GM12878 (cell line): ENCODE measurements around the gene CFAP20. TPM values are rescaled to one million over a fixed set of nuclear protein-coding genes. Genes with fewer than 3 reads are reported as not detected.

Source experiments
- ATAC-seq: fragments of 200-7000 bp; cut with Tn5 transposase; 3 replicates; pipeline ENCODE4 v1.9.1; 2020; ENCODE audit warnings: mild to moderate bottlenecking, moderate library complexity
- BruUV-seq: library from RNA; stranded (reverse); fragments of 400-500 nt; replicated peaks from 2 replicates; lab custom pipeline; 2021; lab: Mats Ljungman, UMichigan
- CTCF ChIA-PET: fragments of 300-600 bp; sonication (Branson Sonifier 250); formaldehyde crosslinking; extraction: SDS; loops from one replicate; lab custom pipeline; 2021; ENCODE audit warnings: inconsistent platforms; lab: Yijun Ruan, JAX
- POLR2A ChIA-PET: fragments of 350-600 bp; formaldehyde crosslinking; extraction: SDS; loops from one replicate; lab custom pipeline; 2021; ENCODE audit warnings: inconsistent platforms; lab: Charles Lee
- RAD21 ChIA-PET: fragments of 300-600 bp; sonication (Branson Sonifier 250); formaldehyde crosslinking; loops from one replicate; lab custom pipeline; 2023; ENCODE audit warnings: antibody characterized with exemption; ENCODE audit not compliant: unreplicated experiment; lab: Charles Lee
- SMC1A ChIA-PET: fragments of 300-600 bp; sonication (Branson Sonifier 250); formaldehyde crosslinking; loops from one replicate; lab custom pipeline; 2023; ENCODE audit not compliant: unreplicated experiment, uncharacterized antibody; lab: Charles Lee
- DNase-seq: peaks from one replicate; pipeline ENCODE4 v3.0.0-alpha.2; 2011; ENCODE audit warnings: low read depth, low spot score
- FAIRE-seq: peaks from 3 replicates; lab custom pipeline; 2011; peaks lifted over from hg19 to GRCh38; lab: Jason Lieb, UNC
- H2AFZ ChIP-seq: 2 replicates; pipeline ENCODE4 v1.6.0; 2011; ENCODE audit warnings: low read depth, low read length, control low read depth; ENCODE audit not compliant: control insufficient read depth
- H3K27ac ChIP-seq: 2 replicates; pipeline ENCODE4 v1.5.1; 2011; ENCODE audit warnings: control low read depth; ENCODE audit not compliant: control insufficient read depth, insufficient read depth
- H3K27me3 ChIP-seq, 2 experiments: replicated peaks in 1 of 2; 2 replicates each; pipeline versions ENCODE4 v1.6.0 to v1.6.1; 2011; ENCODE audit warnings: low read length in 1 of 2; ENCODE audit not compliant: control insufficient read depth in 2 of 2, insufficient read depth in 2 of 2
- H3K36me3 ChIP-seq, 2 experiments: 2 replicates each; pipeline ENCODE4 v1.5.1; 2011; ENCODE audit warnings: low read length in 1 of 2; ENCODE audit not compliant: control insufficient read depth in 2 of 2, insufficient read depth in 2 of 2
- H3K4me1 ChIP-seq: 2 replicates; pipeline ENCODE4 v1.6.1; 2011; ENCODE audit warnings: mild to moderate bottlenecking, low read length, moderate library complexity, mixed read lengths; ENCODE audit not compliant: control insufficient read depth, insufficient read depth
- H3K4me2 ChIP-seq: 2 replicates; pipeline ENCODE4 v1.6.0; 2011; ENCODE audit warnings: control low read depth; ENCODE audit not compliant: control insufficient read depth, insufficient read depth
- H3K4me3 ChIP-seq: fragments of 200-600 bp; sonication (generic); 2 replicates; pipeline ENCODE4 v1.5.1; 2016
- H3K79me2 ChIP-seq: 2 replicates; pipeline ENCODE4 v1.6.0; 2011; ENCODE audit warnings: low read length; ENCODE audit not compliant: control insufficient read depth, insufficient read depth
- H3K9ac ChIP-seq: 2 replicates; pipeline ENCODE4 v1.8.0; 2011; ENCODE audit warnings: low read length, control low read depth, mixed read lengths; ENCODE audit not compliant: control insufficient read depth, insufficient read depth
- H3K9me3 ChIP-seq: replicated peaks from 3 replicates; pipeline ENCODE4 v1.5.1; 2011; ENCODE audit warnings: mild to moderate bottlenecking, low read length; ENCODE audit not compliant: control insufficient read depth, insufficient read depth
- H4K20me1 ChIP-seq: 2 replicates; pipeline ENCODE4 v1.6.0; 2011; ENCODE audit not compliant: control insufficient read depth, insufficient read depth
- ATF7 ChIP-seq: fragments of 450-650 bp; IDR thresholded peaks from 2 replicates; pipeline ENCODE4 v1.6.1; 2016; ENCODE audit warnings: low read depth, mild to moderate bottlenecking
- CHD4 ChIP-seq: fragments of 200-600 bp; sonication (generic); IDR thresholded peaks from 2 replicates; pipeline ENCODE4 v1.6.1; 2016; ENCODE audit warnings: mild to moderate bottlenecking
- ELK1 ChIP-seq: IDR thresholded peaks from 2 replicates; pipeline ENCODE4 v1.6.1; 2012; ENCODE audit warnings: low read depth, low read length, improper control_type of control experiment
- IRF5 ChIP-seq: fragments of 450-650 bp; IDR thresholded peaks from 2 replicates; pipeline ENCODE4 v1.6.1; 2017; ENCODE audit warnings: borderline replicate concordance
- MTA2 ChIP-seq: fragments of 450-650 bp; IDR thresholded peaks from 2 replicates; pipeline ENCODE4 v1.6.1; 2016; ENCODE audit warnings: low read depth, mild to moderate bottlenecking, moderate library complexity
- POLR2AphosphoS2 ChIP-seq: IDR thresholded peaks from 2 replicates; pipeline ENCODE4 v1.6.1; 2011; ENCODE audit warnings: low read depth, mild to moderate bottlenecking, low read length, improper control_type of control experiment, moderate library complexity
- SIN3A ChIP-seq: IDR thresholded peaks from 2 replicates; pipeline ENCODE4 v1.6.1; 2012; ENCODE audit warnings: low read depth, low read length, improper control_type of control experiment
- ZBED1 ChIP-seq: IDR thresholded peaks from 2 replicates; pipeline ENCODE4 v1.6.1; 2016; ENCODE audit warnings: borderline replicate concordance
- ZZZ3 ChIP-seq: IDR thresholded peaks from 2 replicates; pipeline ENCODE4 v1.6.1; 2011; ENCODE audit warnings: low read depth; ENCODE audit not compliant: control insufficient read depth, insufficient read length
- WGBS: methylation state at CpG from one replicate; pipeline ENCODE4 v1.1.6; 2016; ENCODE audit warnings: low lambda C conversion rate; ENCODE audit not compliant: insufficient replicate concordance, insufficient coverage; ENCODE audit errors: missing lambda C conversion rate; 5-methylcytosine and 5-hydroxymethylcytosine counted together
- in situ Hi-C: fragments of 300-500 bp; cut with MboI; formaldehyde crosslinking; loops from 9 replicates; pipeline ENCODE4 v1.14.3; 2018; ENCODE audit warnings: mixed read lengths
- intact Hi-C: fragments of 100-400 bp; cut with micrococcal nuclease; formaldehyde crosslinking; loops from one replicate; pipeline ENCODE4 v1.14.2; 2022; ENCODE audit not compliant: unreplicated experiment
- polyA plus RNA-seq, 11 experiments: library from polyadenylated mRNA; depleted of rRNA in 4 of 11; unstranded in 6 of 11; stranded (reverse) in 5 of 11; fragments of >200 nt; fragmentation: Nextera tagmentation in 4 of 11; fragmentation: Illumina TruSeq in 1 of 11; extraction: Ambion mirVana in 4 of 11; extraction: Trizol in 1 of 11; gene quantifications; 1 replicate in 1 of 11; 2 replicates in 10 of 11; pipeline versions ENCODE4 v1.2.1 to v1.2.3, GENCODE V29; 2011 to 2016; ENCODE audit warnings: inconsistent platforms in 2 of 11, missing spikeins in 2 of 11, low read depth in 1 of 11
- total RNA-seq, 4 experiments: library from RNA; depleted of rRNA in 3 of 4; stranded (reverse); fragments of >200 nt in 3 of 4; fragmentation: Illumina TruSeq in 1 of 4; extraction: Trizol in 1 of 4; gene quantifications; 2 replicates each; pipeline versions ENCODE4 v1.2.1 to v1.2.3, GENCODE V29; 2013 to 2021
- TF ChIP-seq, protein P1 (sequence below): fragments of 450-650 bp; IDR thresholded peaks from 2 replicates; pipeline ENCODE4 v1.6.1; 2017; ENCODE audit warnings: mild to moderate bottlenecking, moderate library complexity

Gene CFAP20
- total and polyA plus RNA-seq, 10 of the 15 experiments (the other 5 are each of a cell fraction or from before 2014, with no cell fraction given): 10.9 to 61.7 (median 46.2) TPM

DNA sequence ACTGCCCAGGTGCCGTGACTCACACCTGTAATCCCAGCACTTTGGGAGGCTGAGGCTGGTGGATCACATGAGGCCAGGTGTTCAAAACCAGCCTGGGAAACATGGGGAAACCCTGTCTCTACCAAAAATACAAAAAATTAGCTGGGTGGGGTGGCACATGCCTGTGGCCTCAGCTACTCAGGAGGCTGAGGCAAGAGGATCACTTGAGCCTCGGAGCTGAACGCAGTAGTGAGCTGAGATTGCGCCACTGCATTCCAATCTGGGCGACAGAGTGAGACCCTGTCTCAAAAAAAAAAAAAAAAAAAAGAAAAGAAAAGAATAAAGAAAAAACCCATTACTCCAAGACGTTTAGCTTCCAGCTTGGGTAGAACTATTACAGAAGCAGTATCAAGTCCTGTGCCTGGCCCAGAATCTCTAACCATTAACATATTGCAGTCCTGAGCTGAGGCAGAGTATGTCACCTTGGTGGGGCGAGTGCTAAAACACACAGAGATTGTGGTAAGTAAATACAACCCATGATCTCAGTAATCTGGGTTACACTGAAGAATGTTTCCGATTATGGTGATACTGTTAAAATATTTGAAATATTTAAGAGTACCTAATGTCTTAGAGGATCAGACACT, 23.2 kb upstream of the CFAP20 start:
- Histone ChIP-seq H3K9me3 (no peaks in the 10 kb centered on the region), H3K36me3 (peaks cover 2 to 3% of the 10 kb centered on the region in 2 experiments; a peak in 1 of 4 replicates), H4K20me1 (no peaks in the 10 kb centered on the region), H3K4me2 (no peak overlapping the region), H3K4me1 (no peaks in the 10 kb centered on the region), H3K27ac (no peak overlapping the region), H3K9ac (no peak overlapping the region), H3K79me2 (no peaks in the 10 kb centered on the region), H3K4me3 (no peak overlapping the region), H3K27me3 (no peaks in the 10 kb centered on the region), H2AFZ (no peak overlapping the region)
- TF ChIP-seq, protein P1, sequence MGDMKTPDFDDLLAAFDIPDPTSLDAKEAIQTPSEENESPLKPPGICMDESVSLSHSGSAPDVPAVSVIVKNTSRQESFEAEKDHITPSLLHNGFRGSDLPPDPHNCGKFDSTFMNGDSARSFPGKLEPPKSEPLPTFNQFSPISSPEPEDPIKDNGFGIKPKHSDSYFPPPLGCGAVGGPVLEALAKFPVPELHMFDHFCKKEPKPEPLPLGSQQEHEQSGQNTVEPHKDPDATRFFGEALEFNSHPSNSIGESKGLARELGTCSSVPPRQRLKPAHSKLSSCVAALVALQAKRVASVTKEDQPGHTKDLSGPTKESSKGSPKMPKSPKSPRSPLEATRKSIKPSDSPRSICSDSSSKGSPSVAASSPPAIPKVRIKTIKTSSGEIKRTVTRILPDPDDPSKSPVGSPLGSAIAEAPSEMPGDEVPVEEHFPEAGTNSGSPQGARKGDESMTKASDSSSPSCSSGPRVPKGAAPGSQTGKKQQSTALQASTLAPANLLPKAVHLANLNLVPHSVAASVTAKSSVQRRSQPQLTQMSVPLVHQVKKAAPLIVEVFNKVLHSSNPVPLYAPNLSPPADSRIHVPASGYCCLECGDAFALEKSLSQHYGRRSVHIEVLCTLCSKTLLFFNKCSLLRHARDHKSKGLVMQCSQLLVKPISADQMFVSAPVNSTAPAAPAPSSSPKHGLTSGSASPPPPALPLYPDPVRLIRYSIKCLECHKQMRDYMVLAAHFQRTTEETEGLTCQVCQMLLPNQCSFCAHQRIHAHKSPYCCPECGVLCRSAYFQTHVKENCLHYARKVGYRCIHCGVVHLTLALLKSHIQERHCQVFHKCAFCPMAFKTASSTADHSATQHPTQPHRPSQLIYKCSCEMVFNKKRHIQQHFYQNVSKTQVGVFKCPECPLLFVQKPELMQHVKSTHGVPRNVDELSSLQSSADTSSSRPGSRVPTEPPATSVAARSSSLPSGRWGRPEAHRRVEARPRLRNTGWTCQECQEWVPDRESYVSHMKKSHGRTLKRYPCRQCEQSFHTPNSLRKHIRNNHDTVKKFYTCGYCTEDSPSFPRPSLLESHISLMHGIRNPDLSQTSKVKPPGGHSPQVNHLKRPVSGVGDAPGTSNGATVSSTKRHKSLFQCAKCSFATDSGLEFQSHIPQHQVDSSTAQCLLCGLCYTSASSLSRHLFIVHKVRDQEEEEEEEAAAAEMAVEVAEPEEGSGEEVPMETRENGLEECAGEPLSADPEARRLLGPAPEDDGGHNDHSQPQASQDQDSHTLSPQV: no peak
- TF ChIP-seq POLR2AphosphoS2 (no peak), ZBED1 (no peak), MTA2 (no peak), IRF5 (no peak), ELK1 (no peak), ZZZ3 (no peak), SIN3A (no peak), ATF7 (no peak), CHD4 (no peak)
- ChIA-PET SMC1A (interaction anchor here (1.0 kb wide), 1 partner anchor 21 kb away, joined by 3 read pairs; no protein-coding TSS in a partner anchor), CTCF (interaction anchor here (0.6 to 0.9 kb wide), 3 partner anchors 26 to 336 kb away, joined by 3 read pairs; no protein-coding TSS in a partner anchor), RAD21 (no interaction called here), POLR2A (interaction anchor here (0.7 to 1.0 kb wide), 2 partner anchors 31 to 62 kb away, joined by 3 read pairs; no protein-coding TSS in a partner anchor)
- in situ Hi-C loops (no loop called here), intact Hi-C loops (no loop called here)
- no peak for FAIRE-seq
- WGBS: 74% methylated on average over 8 of the region's 8 CpGs
- ATAC-seq: no peak
- BruUV-seq: no TSS peak
- no peak for DNase-seq
